Bronchial epithelial cell (primary cell): ENCODE measurements around the gene CHGA. TPM values are rescaled to one million over a fixed set of nuclear protein-coding genes. Genes with fewer than 3 reads are reported as not detected.

Experiments
- DNase-seq: peaks from one replicate; pipeline ENCODE4 v3.0.0-alpha.2; 2010; ENCODE audit warnings: low read depth
- FAIRE-seq: peaks from 2 replicates; lab custom pipeline; 2011; peaks lifted over from hg19 to GRCh38; lab: Jason Lieb, UNC
- H3K27me3 ChIP-seq: 2 replicates; pipeline ENCODE4 v1.5.1; 2011; ENCODE audit warnings: low read length; ENCODE audit not compliant: control insufficient read depth, insufficient read depth
- H3K36me3 ChIP-seq: 2 replicates; pipeline ENCODE4 v1.5.1; 2011; ENCODE audit warnings: low read length; ENCODE audit not compliant: control insufficient read depth, insufficient read depth
- H3K4me3 ChIP-seq: 2 replicates; pipeline ENCODE4 v1.5.1; 2011; ENCODE audit warnings: mild to moderate bottlenecking, low read depth, low read length, control low read depth
- CTCF ChIP-seq: IDR thresholded peaks from 2 replicates; pipeline ENCODE4 v1.5.1; 2011; ENCODE audit warnings: mild to moderate bottlenecking, moderate library complexity, low read length, control low read depth, inconsistent platforms; ENCODE audit not compliant: insufficient read depth, severe bottlenecking
- total RNA-seq: library from RNA; depleted of rRNA; stranded (reverse); fragments of >200 nt; gene quantifications from 2 replicates; pipeline ENCODE4 v1.2.1, GENCODE V29; 2014

The CHGA gene
- total RNA-seq, 1 donor from 2014 or later = not detected

- Histone ChIP-seq H3K27me3 (peaks cover 3% of the 10 kb centered on the region), H3K4me3 (no peak overlapping the region), H3K36me3 (no peaks in the 10 kb centered on the region)
- FAIRE-seq = no peak
- no peak for TF ChIP-seq CTCF
- DNase-seq = peak; percentile 42
Measured at GRCh38 chr14:92900660-92901059, 22.3 kb upstream of the CHGA start.

- FAIRE-seq (peak; percentile 85), DNase-seq (no peak)
- Histone ChIP-seq H3K36me3 (no peaks in the 10 kb centered on the region), H3K4me3 (no peak overlapping the region), H3K27me3 (peaks cover 5% of the 10 kb centered on the region)
- TF ChIP-seq CTCF = no peak
Measured at GRCh38 chr14:92902191-92902590, 20.8 kb upstream of the CHGA start.

- TF ChIP-seq CTCF = no peak
- Histone ChIP-seq H3K27me3 (peaks cover 5% of the 10 kb centered on the region), H3K4me3 (no peak overlapping the region), H3K36me3 (no peaks in the 10 kb centered on the region)
- FAIRE-seq (no peak), DNase-seq (no peak)
Measured at GRCh38 chr14:92902726-92903125, 20.2 kb upstream of the CHGA start.

- TF ChIP-seq CTCF = no peak
- FAIRE-seq (no peak), DNase-seq (no peak)
- no peak overlapping the region for H3K4me3 ChIP-seq
- no peaks in the 10 kb centered on the region for H3K36me3 ChIP-seq
- H3K27me3 ChIP-seq = peaks cover 5% of the 10 kb centered on the region
Measured at GRCh38 chr14:92903359-92903758, 19.6 kb upstream of the CHGA start.

- peak; percentile 47 for FAIRE-seq
Measured at GRCh38 chr14:92905667-92906066, 17.3 kb upstream of the CHGA start.

More at GRCh38 chr14:92905667-92906066, 17.3 kb upstream of the CHGA start:
- Histone ChIP-seq H3K36me3 (no peaks in the 10 kb centered on the region), H3K4me3 (no peak overlapping the region), H3K27me3 (peaks cover 5% of the 10 kb centered on the region)
- no peak for TF ChIP-seq CTCF
- no peak for DNase-seq
